GM12878 (cell line): ENCODE measurements around the gene CRB2. TPM values are rescaled to one million over a fixed set of nuclear protein-coding genes. Genes with fewer than 3 reads are reported as not detected.

Source experiments
- CREB1 ChIP-seq: IDR thresholded peaks from 2 replicates; pipeline ENCODE4 v1.6.1; 2012; ENCODE audit warnings: low read depth, mild to moderate bottlenecking, inconsistent platforms
- CREM ChIP-seq: IDR thresholded peaks from 2 replicates; pipeline ENCODE4 v1.6.1; 2014; ENCODE audit warnings: antibody characterized with exemption, low read depth
- ESRRA ChIP-seq: IDR thresholded peaks from 2 replicates; pipeline ENCODE4 v1.6.1; 2012; ENCODE audit warnings: mild to moderate bottlenecking, low read length, improper control_type of control experiment
- FOXM1 ChIP-seq: IDR thresholded peaks from 2 replicates; pipeline ENCODE4 v1.6.1; 2012; ENCODE audit warnings: low read depth, mild to moderate bottlenecking, inconsistent platforms, low read length, moderate library complexity
- HDAC2 ChIP-seq: fragments of 200-600 bp; sonication (generic); IDR thresholded peaks from 2 replicates; pipeline ENCODE4 v1.6.1; 2017
- HDAC6 ChIP-seq: fragments of 200-600 bp; sonication (generic); IDR thresholded peaks from one replicate; pipeline ENCODE4 v1.8.0; 2017; ENCODE audit warnings: antibody characterized with exemption; ENCODE audit not compliant: unreplicated experiment
- JUND ChIP-seq: IDR thresholded peaks from 2 replicates; pipeline ENCODE4 v1.6.1; 2012; ENCODE audit warnings: low read depth, mild to moderate bottlenecking, low read length, improper control_type of control experiment, moderate library complexity
- PAX5 ChIP-seq: IDR thresholded peaks from 2 replicates; pipeline ENCODE4 v1.6.1; 2011; ENCODE audit warnings: low read depth, low read length, borderline replicate concordance
- PML ChIP-seq: IDR thresholded peaks from 2 replicates; pipeline ENCODE4 v1.6.1; 2012; ENCODE audit warnings: low read length, inconsistent platforms
- RBBP5 ChIP-seq: fragments of 200-600 bp; sonication (generic); conservative IDR thresholded peaks from 2 replicates; pipeline ENCODE4 v1.6.1; 2016
- ZNF384 ChIP-seq: IDR thresholded peaks from 2 replicates; pipeline ENCODE4 v1.6.1; 2012; ENCODE audit warnings: low read depth, mild to moderate bottlenecking, low read length, improper control_type of control experiment, borderline replicate concordance
- polyA plus RNA-seq, 11 experiments: library from polyadenylated mRNA; depleted of rRNA in 4 of 11; unstranded in 6 of 11; stranded (reverse) in 5 of 11; fragments of >200 nt; fragmentation: Nextera tagmentation in 4 of 11; fragmentation: Illumina TruSeq in 1 of 11; extraction: Ambion mirVana in 4 of 11; extraction: Trizol in 1 of 11; gene quantifications; 1 replicate in 1 of 11; 2 replicates in 10 of 11; pipeline versions ENCODE4 v1.2.1 to v1.2.3, GENCODE V29; 2011 to 2016; ENCODE audit warnings: inconsistent platforms in 2 of 11, missing spikeins in 2 of 11, low read depth in 1 of 11
- total RNA-seq, 4 experiments: library from RNA; depleted of rRNA in 3 of 4; stranded (reverse); fragments of >200 nt in 3 of 4; fragmentation: Illumina TruSeq in 1 of 4; extraction: Trizol in 1 of 4; gene quantifications; 2 replicates each; pipeline versions ENCODE4 v1.2.1 to v1.2.3, GENCODE V29; 2013 to 2021
- TF ChIP-seq, protein P1 (sequence below): fragments of 450-650 bp; IDR thresholded peaks from 2 replicates; pipeline ENCODE4 v1.6.1; 2016; ENCODE audit warnings: mild to moderate bottlenecking, moderate library complexity, borderline replicate concordance
- TF ChIP-seq, protein P2 (sequence below): fragments of 450-650 bp; IDR thresholded peaks from 2 replicates; pipeline ENCODE4 v1.6.1; 2016; ENCODE audit warnings: mild to moderate bottlenecking
- TF ChIP-seq, protein P3 (sequence below): fragments of 450-650 bp; IDR thresholded peaks from 2 replicates; pipeline ENCODE4 v1.6.1; 2017; ENCODE audit warnings: antibody characterized with exemption, mild to moderate bottlenecking, moderate library complexity
- TF ChIP-seq, protein P4 (sequence below): IDR thresholded peaks from 2 replicates; pipeline ENCODE4 v1.6.1; 2011; ENCODE audit warnings: borderline replicate concordance, low read depth, mild to moderate bottlenecking, moderate library complexity, low read length; ENCODE audit not compliant: insufficient read depth, poor library complexity, severe bottlenecking
- TF ChIP-seq, protein P5 (sequence below): fragments of 450-650 bp; IDR thresholded peaks from 2 replicates; pipeline ENCODE4 v1.6.1; 2018; ENCODE audit warnings: borderline replicate concordance, mild to moderate bottlenecking; ENCODE audit not compliant: partially characterized antibody

The CRB2 gene
- total and polyA plus RNA-seq, 10 of the 15 experiments (the other 5 are each of a cell fraction or from before 2014, with no cell fraction given) = 0.01 to 0.80 (median 0.23) TPM; not detected in 3

DNA sequence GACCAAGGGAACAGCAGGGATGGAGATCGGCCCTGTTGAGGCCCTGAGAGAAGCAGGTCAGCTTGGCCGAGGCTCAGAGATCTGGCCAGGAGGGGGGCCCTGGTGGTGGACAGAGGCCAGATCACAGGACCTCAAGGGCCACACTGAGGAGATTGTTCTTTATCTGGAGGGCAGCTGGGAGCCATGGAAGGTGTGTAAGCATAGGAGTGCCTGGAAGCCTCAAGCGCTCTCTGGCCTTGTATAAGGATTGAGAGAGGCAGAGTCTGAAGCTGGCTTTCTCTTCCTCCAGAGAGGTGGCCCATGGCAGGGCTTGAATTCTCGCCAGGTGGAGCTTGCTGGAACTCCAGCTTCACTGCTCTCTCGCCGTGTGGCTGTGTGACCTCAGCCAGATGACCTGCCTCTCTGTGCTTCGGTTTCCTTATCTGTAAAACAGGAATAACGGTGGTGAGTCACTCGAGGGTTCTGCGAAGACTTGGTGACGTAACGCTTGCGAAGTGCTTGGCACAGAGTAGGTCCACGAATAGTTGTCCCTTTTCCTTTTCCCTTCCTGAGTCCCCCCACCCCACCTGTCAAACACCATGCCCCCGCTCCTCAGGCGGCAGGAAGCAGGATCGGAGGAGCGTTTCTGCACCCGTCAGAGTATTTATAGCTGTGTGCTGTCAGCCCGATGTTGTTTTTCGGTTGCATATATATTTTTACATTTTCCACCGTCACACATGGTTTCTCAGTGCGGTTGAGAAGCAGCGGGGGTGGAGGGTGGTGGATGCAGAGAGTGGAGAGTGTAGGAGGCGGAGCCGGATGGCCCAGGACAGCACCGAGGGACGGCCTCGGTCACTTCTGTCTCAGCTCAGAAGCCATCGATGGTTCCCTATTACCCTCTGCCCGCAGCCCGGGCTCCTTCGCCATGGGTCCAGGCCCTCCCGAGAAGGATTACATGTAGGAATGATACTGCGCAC, 17.0 kb upstream of the CRB2 start (continued):
- TF ChIP-seq, protein P1, sequence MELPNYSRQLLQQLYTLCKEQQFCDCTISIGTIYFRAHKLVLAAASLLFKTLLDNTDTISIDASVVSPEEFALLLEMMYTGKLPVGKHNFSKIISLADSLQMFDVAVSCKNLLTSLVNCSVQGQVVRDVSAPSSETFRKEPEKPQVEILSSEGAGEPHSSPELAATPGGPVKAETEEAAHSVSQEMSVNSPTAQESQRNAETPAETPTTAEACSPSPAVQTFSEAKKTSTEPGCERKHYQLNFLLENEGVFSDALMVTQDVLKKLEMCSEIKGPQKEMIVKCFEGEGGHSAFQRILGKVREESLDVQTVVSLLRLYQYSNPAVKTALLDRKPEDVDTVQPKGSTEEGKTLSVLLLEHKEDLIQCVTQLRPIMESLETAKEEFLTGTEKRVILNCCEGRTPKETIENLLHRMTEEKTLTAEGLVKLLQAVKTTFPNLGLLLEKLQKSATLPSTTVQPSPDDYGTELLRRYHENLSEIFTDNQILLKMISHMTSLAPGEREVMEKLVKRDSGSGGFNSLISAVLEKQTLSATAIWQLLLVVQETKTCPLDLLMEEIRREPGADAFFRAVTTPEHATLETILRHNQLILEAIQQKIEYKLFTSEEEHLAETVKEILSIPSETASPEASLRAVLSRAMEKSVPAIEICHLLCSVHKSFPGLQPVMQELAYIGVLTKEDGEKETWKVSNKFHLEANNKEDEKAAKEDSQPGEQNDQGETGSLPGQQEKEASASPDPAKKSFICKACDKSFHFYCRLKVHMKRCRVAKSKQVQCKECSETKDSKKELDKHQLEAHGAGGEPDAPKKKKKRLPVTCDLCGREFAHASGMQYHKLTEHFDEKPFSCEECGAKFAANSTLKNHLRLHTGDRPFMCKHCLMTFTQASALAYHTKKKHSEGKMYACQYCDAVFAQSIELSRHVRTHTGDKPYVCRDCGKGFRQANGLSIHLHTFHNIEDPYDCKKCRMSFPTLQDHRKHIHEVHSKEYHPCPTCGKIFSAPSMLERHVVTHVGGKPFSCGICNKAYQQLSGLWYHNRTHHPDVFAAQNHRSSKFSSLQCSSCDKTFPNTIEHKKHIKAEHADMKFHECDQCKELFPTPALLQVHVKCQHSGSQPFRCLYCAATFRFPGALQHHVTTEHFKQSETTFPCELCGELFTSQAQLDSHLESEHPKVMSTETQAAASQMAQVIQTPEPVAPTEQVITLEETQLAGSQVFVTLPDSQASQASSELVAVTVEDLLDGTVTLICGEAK = no peak
- TF ChIP-seq FOXM1 (no peak), HDAC6 (no peak), JUND (0 out of 2 replicates have a peak, but pooled peaks have one; percentile 5), ESRRA (no peak), CREM (peak; percentile 83), PML (no peak), ZNF384 (no peak; the same call in 1 of the 2 replicates), PAX5 (peak; percentile 95), CREB1 (no peak), RBBP5 (peak; percentile 77; the same call in 1 of the 2 replicates), HDAC2 (0 out of 2 replicates have a peak, but pooled peaks have one; percentile 28)
- TF ChIP-seq, protein P2, sequence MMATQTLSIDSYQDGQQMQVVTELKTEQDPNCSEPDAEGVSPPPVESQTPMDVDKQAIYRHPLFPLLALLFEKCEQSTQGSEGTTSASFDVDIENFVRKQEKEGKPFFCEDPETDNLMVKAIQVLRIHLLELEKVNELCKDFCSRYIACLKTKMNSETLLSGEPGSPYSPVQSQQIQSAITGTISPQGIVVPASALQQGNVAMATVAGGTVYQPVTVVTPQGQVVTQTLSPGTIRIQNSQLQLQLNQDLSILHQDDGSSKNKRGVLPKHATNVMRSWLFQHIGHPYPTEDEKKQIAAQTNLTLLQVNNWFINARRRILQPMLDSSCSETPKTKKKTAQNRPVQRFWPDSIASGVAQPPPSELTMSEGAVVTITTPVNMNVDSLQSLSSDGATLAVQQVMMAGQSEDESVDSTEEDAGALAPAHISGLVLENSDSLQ = peak; percentile 83
- TF ChIP-seq, protein P3, sequence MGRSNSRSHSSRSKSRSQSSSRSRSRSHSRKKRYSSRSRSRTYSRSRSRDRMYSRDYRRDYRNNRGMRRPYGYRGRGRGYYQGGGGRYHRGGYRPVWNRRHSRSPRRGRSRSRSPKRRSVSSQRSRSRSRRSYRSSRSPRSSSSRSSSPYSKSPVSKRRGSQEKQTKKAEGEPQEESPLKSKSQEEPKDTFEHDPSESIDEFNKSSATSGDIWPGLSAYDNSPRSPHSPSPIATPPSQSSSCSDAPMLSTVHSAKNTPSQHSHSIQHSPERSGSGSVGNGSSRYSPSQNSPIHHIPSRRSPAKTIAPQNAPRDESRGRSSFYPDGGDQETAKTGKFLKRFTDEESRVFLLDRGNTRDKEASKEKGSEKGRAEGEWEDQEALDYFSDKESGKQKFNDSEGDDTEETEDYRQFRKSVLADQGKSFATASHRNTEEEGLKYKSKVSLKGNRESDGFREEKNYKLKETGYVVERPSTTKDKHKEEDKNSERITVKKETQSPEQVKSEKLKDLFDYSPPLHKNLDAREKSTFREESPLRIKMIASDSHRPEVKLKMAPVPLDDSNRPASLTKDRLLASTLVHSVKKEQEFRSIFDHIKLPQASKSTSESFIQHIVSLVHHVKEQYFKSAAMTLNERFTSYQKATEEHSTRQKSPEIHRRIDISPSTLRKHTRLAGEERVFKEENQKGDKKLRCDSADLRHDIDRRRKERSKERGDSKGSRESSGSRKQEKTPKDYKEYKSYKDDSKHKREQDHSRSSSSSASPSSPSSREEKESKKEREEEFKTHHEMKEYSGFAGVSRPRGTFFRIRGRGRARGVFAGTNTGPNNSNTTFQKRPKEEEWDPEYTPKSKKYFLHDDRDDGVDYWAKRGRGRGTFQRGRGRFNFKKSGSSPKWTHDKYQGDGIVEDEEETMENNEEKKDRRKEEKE = no peak
- TF ChIP-seq, protein P4, sequence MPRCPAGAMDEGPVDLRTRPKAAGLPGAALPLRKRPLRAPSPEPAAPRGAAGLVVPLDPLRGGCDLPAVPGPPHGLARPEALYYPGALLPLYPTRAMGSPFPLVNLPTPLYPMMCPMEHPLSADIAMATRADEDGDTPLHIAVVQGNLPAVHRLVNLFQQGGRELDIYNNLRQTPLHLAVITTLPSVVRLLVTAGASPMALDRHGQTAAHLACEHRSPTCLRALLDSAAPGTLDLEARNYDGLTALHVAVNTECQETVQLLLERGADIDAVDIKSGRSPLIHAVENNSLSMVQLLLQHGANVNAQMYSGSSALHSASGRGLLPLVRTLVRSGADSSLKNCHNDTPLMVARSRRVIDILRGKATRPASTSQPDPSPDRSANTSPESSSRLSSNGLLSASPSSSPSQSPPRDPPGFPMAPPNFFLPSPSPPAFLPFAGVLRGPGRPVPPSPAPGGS = peak; percentile 53
- TF ChIP-seq, protein P5, sequence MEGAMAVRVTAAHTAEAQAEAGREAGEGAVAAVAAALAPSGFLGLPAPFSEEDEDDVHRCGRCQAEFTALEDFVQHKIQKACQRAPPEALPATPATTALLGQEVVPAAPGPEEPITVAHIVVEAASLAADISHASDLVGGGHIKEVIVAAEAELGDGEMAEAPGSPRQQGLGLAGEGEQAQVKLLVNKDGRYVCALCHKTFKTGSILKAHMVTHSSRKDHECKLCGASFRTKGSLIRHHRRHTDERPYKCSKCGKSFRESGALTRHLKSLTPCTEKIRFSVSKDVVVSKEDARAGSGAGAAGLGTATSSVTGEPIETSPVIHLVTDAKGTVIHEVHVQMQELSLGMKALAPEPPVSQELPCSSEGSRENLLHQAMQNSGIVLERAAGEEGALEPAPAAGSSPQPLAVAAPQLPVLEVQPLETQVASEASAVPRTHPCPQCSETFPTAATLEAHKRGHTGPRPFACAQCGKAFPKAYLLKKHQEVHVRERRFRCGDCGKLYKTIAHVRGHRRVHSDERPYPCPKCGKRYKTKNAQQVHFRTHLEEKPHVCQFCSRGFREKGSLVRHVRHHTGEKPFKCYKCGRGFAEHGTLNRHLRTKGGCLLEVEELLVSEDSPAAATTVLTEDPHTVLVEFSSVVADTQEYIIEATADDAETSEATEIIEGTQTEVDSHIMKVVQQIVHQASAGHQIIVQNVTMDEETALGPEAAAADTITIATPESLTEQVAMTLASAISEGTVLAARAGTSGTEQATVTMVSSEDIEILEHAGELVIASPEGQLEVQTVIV = no peak
